ENCODE measurements around the gene SUPT3H.

Gene SUPT3H

DNA sequence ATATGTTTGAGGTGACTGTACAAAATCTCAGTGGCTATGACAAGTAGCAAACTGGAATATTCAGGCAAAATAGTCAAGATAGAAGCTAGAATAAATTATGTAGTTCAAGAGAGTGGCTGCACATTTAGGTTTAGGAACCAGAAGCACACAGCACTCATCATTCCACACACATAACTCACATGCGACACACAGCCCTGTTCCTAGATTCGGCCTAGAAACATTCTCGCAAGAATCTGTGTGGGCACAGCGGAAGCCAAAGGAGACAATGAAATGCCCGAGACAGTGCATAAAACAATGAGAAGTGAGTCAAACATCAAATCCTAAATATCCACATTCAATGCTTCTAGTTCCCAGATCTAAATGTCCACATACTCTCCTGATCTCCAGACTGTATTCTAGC is 9.5 kb upstream of the SUPT3H start:
- no peak for DNase-seq

DNA sequence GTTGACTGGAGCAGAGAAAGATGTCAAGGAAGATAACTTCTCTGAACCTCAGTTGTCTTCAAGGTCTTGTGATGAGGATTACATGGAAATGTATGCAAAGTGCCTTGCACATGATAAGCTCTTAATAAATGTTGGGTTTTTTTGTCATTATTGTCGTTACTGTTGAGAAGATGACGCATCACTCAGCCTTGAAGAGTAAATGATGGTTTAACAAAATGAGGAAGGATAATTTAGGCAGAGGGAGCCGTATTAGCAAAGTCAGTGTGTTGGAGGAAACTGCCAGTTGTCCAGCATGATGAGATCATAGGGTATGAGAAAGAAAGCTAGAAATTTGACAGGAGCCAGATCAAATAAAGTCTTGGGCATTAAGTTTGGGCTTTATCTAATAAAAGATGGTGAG is 8.8 kb upstream of the SUPT3H start:
- no peak for DNase-seq

DNA sequence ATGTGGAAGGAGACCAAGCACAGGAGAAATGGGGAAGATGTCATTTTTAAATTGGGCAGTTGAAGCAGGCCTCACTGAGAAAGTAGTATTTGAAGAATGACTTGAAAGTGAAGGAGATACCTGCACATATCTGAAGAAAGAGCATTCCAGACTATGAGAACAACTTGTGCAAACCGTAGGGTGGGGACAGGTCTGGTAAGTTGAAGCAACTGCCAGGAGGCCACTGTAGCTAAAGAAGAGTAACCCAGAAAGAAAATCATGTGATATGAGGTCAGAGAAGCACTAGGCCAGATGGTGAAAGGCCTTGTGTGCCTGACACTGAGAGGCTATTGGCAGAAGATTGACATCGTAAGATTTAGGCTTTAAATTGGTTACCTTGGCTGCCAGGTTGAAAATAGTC is 4.7 kb upstream of the SUPT3H start:
- no peak for DNase-seq

DNA sequence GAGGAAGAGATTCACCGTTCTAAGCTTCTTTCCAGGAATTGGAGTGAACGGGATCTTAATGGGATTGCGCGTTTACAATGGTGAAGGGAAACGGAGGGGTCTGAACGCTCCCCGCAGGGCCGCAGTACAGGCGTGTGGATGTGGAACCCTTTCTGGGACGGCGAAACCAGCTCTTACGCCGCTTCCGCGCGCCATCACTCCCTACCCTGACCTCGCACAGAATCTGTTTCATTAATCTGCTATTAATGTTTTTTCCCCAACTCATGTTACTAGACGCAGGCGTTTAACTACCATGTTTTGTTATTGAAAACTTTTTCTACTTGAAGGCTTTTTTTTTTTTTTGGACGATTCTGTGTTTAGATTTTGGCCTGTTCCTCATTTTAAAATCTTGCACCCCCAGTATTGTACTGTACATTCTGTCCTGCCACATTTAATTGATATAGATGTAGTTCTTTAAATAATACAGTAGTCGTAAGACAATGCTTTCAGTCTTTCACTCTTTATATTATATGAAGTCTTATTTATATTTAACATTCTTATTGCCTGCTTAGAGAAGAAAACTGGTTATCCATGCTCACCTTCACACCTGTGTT is 696 bp upstream of the SUPT3H start:
- peak; percentile 18 for DNase-seq

DNA sequence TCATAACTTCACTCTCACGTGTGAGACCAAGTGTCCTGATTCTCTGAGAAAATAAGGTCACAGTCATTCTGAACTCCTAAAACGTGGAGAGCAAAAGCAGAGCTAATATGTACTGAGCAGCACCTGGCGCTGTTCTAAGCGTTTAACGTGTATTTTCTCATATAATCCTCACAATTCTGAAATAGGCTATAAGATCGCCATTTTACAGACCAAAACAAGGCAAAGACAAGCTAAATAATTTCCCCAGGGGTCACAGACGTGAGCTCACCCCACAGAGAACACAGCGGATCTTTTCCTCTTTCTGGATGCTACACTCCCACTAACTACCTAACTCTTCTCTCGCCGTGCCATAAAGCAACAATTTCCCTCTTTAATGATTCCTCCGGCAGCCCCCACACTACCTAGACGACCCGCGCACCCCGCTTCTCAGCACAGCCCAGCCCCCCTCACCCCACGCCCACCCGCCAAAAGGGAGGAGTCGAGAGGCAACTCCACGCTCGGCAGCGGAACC is 636 bp downstream of the SUPT3H start:
- DNase-seq = no peak

DNA sequence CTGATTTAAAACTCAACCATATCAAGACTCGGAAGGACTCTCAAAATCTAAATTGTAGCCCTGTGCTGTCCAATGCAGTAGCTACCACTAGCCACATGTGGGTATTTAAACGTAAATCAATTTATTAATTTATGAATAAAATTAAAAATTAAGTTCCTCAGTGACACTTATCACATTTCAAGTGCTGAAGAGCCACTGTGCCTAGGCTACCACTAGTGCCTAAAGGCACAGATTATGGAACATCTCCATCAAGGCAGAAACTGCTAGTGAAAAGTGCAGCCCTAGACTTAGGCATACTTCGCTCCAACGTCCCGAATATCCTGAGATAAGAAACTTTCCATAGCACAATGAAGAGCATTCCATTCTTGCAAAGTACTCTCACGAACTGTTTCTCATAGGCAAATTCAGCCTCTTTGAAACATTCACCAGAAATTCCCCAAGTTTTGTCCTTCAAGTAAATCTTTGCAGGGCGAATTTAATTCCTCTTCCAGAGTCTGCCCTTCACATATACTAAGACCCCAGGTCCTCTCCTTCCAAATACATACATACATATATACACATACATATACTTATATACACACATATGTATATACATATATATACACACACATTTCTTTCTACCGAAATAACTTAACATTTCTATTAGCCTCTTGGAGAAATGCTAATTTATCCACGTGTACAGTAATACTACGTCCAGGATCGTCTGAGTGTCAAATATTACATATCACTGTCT is 1.3 kb downstream of the SUPT3H start:
- no peak for DNase-seq

DNA sequence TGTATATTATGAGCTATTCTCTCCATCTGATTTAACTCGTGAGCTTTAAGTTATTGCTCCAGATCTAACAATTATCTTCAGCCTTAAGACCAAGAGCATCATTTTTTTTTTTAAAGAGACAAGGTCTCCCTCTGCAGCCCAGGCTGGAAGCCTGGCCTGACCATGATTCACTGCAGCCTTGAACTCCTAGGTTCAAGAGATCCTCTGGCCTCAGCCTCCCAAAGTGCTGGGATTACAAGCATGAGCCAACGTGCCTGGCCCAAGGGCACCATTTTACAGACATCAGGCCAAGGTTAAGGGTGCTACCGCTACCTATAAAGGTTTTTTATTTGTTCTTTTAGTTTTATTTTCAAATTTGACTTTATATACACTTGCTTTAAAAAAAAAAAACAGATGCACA is 2.3 kb downstream of the SUPT3H start:
- no peak for DNase-seq

DNA sequence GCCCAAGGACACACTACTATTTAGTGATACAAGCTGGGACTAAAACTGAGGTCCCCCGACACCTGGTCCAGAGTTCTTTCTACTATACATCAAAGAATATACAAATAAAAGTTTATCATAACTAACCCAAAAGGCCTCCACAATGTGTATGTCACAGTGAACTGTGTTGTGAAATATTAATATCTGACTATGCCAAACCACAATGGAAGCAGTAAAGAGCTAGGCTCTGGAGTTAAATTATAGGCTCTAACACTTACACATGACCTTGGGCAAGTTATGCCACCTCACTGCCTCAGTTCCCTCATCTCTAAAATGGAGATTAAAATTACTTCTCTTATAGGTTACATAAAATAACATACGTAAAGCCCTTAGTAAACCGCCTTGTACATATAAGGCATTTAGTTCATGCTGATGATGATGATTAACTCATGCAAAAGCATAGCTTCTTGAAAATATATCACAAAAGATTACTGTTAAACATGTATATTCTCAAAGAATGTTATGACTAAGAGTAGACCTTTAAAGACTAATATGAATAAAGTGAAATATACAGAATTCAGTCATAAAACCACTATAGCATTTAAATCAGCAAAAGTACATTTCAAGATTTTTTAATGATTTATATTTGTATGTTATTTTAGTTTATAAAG is 5.7 kb downstream of the SUPT3H start:
- no peak for DNase-seq

DNA sequence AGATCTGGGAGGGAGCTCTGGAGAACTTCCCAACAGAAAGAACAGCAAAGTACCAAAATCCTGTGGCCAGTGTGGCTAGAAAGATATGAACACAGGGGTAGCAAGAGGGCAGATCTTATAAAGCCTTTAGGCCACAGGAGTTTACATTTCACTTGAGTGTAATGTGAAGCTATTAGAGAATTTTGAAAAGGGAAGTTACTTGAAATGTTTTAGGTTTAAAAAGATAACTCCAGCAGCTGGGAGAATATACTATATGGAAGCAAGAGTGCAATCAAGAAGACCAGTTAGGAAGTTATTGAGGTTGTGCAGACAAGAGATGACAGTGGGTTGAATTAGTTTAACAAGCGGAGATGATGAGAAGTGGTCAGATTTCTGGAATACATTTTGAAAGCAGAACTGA is 7.9 kb downstream of the SUPT3H start:
- DNase-seq = no peak

DNA sequence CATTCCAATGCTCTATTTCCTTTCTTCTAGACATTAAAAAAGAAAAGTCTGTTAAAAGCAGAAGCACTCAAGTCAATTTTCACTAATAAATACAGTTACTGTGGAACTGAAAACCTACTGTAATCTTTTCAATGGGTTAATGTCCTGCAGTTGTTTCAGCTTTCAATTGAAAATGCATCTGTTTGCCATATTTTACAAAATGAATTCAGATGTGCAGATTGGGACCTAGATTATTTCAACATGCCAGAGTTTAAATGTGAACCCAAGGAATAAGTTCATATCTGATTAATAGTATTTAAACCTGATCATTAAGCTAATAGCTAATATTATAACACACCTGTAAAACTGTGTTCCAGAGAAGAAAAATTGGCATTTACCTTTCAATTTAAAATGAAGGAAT is 9.7 kb downstream of the SUPT3H start:
- DNase-seq = no peak

DNA sequence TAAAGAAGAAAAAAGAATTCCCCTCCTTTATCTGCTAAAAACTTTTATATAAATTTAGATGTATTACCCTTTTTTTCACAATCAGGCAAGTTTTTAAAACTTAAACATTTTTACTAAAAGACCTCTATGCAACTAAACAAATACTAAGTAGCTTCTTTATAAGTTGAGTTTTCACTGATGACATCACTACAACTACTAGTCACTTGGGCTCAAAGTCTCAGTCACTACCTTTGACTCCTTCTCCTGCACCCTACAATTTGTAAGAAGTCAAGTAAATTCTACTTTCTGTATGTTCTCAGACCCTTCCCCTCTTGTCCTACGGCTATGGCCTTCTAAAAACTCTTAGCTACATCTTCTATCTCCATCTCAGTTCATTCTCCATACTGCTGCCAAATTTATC is 11.2 kb downstream of the SUPT3H start:
- DNase-seq = no peak

DNA sequence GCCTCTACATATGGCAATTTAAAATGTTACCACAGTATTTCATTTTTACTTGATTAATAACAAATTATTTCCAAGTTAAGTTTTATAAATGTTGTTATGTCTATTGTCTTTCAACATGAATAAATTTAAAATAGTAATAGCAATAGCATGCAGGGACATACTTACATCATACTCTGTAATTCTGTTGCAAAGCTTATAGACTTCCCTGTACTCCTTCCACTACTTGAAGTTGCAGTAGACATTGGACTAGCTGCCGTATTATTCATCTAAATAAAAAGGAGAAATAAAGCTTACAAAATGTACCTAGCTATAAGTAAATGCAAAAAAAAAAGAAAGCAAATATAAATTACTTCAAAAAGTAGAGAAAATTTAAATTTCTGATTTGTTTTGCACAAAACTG is 12.7 kb downstream of the SUPT3H start:
- no peak for DNase-seq

DNA sequence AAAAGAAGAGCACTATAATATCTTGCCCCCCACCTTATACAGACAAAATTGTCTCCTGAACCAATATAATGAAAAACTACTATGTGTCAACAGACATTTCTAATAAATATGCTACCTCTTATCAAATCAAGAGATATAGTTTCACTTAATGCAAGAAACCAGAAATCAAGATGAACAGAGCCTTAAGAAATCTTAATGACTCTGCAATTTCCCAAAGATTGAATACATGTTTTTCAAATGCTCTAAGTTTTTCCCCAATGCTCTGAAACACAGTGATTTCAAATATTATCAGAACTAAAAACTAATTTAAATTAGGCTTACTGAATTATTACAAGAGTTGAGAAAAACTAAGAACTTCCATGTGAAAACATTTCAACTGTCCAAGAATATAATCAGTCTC is 13.3 kb downstream of the SUPT3H start:
- DNase-seq = no peak

DNA sequence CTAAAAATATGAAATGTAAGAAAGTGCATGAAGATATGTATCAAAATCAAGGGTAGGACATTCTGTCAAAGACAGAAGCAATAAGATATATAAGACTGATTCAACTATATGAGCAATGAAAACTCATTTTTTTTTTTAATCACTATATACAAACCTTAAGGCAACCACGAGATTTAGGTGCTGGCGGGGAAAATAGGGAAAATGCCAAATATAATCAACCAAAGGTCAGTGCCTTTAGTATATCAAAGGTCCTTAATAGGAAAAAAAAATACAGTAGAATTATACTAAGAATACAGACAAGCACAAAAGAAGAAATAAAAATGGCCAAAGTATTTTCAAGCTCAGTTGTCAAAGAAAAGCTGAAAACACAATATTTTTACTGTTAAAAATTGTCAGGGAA is 24.1 kb downstream of the SUPT3H start:
- no peak for DNase-seq

DNA sequence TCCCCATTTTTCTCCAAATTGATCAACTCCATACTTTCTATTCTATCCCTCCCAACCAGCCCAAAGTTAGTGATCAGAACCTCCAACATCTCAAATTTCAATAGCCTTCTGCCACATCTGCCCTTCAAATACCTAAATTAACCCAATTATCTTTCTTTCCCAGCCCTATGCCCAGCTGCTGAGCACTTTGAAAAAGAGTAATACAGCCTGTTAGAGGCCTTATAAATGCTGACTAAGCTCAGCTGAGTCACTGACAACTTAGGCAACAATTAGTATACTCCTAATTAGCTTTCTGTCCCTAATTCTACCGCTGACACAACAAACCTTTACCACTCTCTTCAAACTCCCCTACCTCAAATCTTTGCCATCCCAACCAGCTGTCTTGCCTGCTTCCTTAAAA is 26.1 kb downstream of the SUPT3H start:
- DNase-seq = no peak

DNA sequence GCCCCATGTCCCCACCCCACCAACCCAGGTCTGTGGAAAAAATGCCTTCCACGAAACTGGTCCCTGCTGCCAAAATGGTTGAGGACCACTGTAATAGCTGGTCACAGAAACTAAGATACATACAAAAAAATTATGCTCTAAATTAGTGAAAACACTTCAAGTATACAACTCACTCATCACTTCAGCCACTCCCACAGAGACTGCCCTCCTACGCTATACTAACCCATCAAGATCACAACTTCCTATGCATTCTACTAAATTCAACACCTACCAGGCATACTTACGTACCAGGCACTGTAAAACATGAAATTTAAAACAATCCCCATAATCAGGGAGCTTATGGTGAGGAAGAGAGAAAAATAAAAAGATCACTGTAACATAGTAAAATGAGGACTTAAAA is 26.7 kb downstream of the SUPT3H start:
- DNase-seq = no peak

DNA sequence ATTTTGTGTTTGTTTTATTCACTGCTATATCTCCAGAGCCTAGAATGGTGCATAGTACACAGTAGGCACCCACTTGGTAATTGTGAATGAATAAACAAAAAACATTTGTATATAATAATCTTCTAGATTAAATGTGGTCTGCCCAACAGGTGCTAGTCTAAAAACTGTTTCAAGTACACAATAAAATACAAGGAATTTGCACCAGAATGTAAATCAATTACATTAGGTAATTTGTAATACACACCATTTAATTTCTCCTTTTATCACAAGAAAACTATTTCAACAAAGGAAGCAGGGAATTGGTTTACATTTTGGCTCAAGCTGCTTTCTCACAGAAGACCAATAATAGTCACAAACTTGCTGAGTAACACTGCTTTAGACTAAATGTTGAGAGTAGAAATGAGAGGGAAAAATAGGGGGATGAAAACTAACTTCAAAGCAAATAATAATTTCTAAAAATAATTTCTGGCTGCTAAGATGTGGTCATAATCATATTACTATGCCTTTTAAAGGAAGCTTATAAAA is 27.5 kb downstream of the SUPT3H start:
- DNase-seq = no peak

DNA sequence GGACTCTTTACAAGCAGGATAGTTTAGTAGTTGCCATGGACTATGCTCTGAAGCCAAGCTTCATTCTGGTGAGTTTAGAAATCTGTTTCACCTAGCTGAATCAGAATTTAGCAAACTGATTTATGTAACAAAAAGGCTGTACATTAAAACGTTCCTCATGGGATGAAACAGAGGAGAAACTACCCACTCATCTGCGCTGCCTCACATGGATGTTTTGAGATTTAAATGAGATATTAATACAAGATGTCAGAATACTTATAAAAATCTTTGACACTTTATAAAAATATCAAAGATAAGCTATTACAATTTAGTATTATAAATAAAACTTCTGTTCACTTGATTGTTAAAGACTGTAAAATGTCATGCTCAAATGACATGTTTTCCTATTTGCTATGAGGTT is 32.8 kb downstream of the SUPT3H start:
- no peak for DNase-seq

DNA sequence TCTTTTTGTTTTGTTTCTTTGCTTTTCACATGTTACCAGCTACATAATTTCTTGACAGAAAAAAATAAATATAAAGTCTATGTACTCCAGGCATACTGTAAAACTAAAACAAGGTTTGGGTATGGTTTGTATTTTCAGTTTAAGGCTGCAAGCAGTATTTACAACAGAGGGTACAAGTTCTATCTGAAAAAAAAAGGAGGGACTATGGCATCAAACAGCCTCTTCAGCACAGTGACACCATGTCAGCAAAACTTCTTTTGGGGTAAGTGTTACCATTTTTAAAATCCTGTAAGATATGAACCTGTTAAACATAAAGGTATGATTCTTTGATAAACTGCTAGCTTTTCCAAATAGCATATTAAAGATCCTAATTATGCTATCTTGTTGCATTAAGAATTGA is 49.2 kb downstream of the SUPT3H start:
- no peak for DNase-seq

DNA sequence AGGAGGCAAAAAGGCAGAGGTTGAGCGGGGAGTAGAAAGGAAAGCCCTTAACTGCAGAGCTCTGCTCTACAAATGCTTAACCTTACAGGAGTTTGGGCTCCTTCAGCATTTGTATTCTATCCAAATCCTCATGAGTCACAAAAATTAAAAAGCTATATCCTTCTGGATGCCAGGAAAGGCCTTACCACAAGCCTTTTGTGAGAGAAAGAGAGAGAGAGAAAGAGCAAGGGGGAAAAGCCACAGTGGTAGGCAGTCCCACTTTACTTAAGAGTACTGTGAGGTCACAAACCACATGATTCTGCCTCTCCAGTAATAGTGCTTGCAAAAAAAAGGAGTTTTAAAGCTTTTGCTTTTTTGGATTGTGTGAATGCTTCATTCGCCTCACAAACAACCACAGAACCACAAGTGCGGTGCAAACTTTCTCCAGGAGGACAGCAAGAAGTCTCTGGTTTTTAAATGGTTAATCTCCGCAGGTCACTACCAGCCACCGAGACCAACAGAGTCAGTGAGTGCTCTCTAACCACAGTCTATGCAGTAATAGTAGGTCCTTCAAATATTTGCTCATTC is 49.7 kb downstream of the SUPT3H start, which contains the start of gene RUNX2:
RUNX2 (plus strand) TSS at position 375 of the 567 bp plus-strand sequence. CDS start 397 bp downstream, outside the sequence.
- DNase-seq = no peak

DNA sequence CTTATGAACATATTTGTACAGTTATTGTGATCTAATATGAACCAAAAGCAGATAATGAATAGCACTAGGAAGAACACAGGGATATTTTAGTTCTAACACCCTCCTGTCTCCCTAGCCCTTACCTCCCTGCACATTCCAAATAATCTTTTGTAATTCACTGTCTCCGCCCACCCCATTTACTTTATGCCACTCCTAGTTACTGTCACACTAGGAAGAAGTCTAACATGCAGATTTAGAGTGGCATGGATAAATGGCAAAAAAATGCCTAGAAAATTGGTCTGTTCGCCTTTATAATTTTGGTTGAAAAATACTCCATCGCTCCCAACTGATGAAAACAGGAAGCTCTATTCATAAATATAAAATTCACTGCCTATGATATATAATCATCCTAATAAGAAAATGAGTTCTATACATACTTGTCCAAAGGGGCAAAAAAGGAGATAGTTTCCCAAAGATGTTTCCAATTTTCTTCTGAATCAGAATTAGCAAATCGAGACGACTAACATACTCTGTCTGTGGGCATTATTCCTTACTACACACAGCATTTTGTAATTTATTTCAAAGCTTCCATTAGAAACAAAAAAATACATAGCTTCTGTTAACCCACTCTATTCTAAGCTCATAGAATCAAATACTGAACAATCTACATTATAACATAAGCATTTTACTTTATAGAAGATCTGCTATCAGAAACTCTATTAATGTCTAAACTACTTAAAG is 50.9 kb downstream of the SUPT3H start:
- DNase-seq = no peak

DNA sequence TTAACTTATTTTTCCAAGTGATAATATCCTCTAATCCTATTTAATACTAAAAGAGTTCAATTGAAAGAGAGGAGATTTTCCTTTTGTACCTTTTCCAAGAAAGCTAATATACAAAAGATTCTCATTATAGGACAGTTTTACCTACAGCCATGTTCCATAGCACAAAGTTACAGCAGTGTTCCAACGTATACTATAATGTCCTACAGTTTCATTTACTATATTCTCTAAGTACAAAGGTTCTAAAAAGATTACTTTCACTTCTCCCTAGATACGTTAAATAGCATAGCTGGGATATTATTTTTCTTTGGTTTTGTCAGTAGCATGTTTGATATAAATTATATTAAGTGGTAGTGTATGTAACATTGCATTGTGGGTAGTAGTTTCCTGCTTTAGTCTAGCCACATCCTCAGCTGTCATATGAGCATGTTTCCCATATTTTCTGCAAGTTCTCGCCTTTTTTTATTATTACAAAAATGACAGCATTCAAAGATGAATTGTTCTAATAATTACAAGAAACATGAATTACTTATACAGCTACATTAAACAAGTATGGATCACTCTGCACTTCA is 54.0 kb downstream of the SUPT3H start:
- peak; percentile 10 for DNase-seq

DNA sequence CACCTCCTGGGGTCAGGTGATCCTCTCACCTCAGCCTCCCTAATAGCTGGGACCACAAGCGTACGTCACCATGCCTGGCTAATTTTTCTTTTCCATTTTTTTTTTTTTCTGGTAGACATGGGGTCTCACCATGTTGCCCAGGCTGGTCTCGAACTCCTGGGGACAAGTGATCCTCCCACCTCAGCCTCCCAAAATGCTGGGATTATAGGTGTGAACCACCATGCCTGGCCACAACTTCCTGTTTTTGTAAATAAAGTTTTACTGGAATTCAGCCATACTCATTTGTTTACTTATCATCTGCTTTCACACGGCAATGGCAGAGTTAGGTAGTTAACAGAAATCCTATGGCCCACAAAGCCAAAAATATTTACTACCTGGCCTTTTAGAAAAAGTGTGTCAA is 57.4 kb downstream of the SUPT3H start:
- no peak for DNase-seq

Data from CD4-positive, alpha-beta T cell treated with Interleukin-4 for 4 hours (primary cell).